Activated CD4-positive, alpha-beta T cell treated with anti-CD3 and anti-CD28 coated beads for 36 hours (primary cell): Measurements from ENCODE around the gene CEP112. TPM values are rescaled to one million over a fixed set of nuclear protein-coding genes. Genes with fewer than 3 reads are reported as not detected.
A peak's percentile ranks its signal among the peaks of the same experiment; 100 is the strongest.

Source experiments
- ATAC-seq: fragments of 200-7000 bp; cut with Tn5 transposase; one replicate; pipeline ENCODE4 v1.10.0; 2021; ENCODE audit warnings: mild to moderate bottlenecking, moderate library complexity
- CTCF ChIA-PET: fragments of 350-600 bp; sonication (Branson Sonifier 250); formaldehyde crosslinking; loops from one replicate; lab custom pipeline; 2021; ENCODE audit warnings: antibody characterized with exemption; lab: Charles Lee
- POLR2A ChIA-PET: fragments of 350-600 bp; sonication (Branson Sonifier 250); formaldehyde crosslinking; loops from one replicate; lab custom pipeline; 2021; ENCODE audit warnings: antibody characterized with exemption, inconsistent platforms; lab: Charles Lee
- DNase-seq: peaks from one replicate; pipeline ENCODE4 v3.0.0-alpha.2; 2020
- H3K27ac Mint-ChIP-seq: one replicate; pipeline ENCODE4 v1.8.0; 2021; ENCODE audit warnings: mixed read lengths
- H3K27me3 Mint-ChIP-seq: one replicate; pipeline ENCODE4 v1.8.0; 2021; ENCODE audit warnings: mixed read lengths
- H3K36me3 Mint-ChIP-seq: one replicate; pipeline ENCODE4 v1.8.0; 2021; ENCODE audit warnings: low read depth, mixed read lengths
- H3K4me1 Mint-ChIP-seq: one replicate; pipeline ENCODE4 v1.8.0; 2021; ENCODE audit warnings: mixed read lengths
- H3K4me3 Mint-ChIP-seq: one replicate; pipeline ENCODE4 v1.8.0; 2021; ENCODE audit warnings: mild to moderate bottlenecking, moderate library complexity, mixed read lengths
- H3K9me3 Mint-ChIP-seq: one replicate; pipeline ENCODE4 v1.8.0; 2021; ENCODE audit warnings: low read depth, mixed read lengths
- intact Hi-C, 2 experiments: fragments of 100-400 bp; cut with DNase I in 1 of 2; cut with micrococcal nuclease in 1 of 2; formaldehyde crosslinking; loops; one replicate each; pipeline versions ENCODE4 v1.14.2 to v1.15.1; 2022 to 2024; cut with DNase I, micrococcal nuclease
- total RNA-seq, 2 experiments: library from RNA; stranded (reverse); gene quantifications; one replicate each; pipeline ENCODE4 v1.2.3, GENCODE V29; 2021

The CEP112 gene
- total RNA-seq, 2 experiments from 2014 or later: 2.2 to 2.8 TPM

DNA sequence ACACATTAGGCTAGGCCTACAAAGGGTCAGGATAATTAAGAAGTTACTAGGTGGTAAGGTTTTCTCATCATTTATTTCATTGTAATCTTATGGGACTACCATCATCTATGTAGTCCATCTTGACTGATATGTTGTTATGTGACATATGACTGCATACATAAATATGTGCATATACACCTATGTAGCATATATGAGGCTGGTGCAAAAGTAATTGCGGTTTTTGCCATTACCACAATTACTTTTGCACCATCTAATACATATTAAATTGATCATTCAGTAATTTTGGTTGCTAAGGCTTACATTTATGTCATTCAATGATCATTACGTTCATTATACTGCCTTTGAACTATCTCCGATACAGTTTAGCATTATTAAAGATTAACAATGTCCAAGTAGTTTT lies 462.7 kb downstream of the CEP112 start:
- Mint-ChIP-seq H3K9me3 (no peaks in the 10 kb centered on the region), H3K27ac (no peak overlapping the region), H3K4me1 (peaks cover 17% of the 10 kb centered on the region), H3K27me3 (no peaks in the 10 kb centered on the region), H3K4me3 (no peak overlapping the region), H3K36me3 (no peaks in the 10 kb centered on the region)
- intact Hi-C loops: no loop called here
- ATAC-seq (no peak), DNase-seq (no peak)
- POLR2A ChIA-PET: no interaction called here
- CTCF ChIA-PET: interaction anchor here (0.7 to 1.3 kb wide), 3 partner anchors 11 to 18 kb away, joined by 3 read pairs; no protein-coding TSS in a partner anchor

DNA sequence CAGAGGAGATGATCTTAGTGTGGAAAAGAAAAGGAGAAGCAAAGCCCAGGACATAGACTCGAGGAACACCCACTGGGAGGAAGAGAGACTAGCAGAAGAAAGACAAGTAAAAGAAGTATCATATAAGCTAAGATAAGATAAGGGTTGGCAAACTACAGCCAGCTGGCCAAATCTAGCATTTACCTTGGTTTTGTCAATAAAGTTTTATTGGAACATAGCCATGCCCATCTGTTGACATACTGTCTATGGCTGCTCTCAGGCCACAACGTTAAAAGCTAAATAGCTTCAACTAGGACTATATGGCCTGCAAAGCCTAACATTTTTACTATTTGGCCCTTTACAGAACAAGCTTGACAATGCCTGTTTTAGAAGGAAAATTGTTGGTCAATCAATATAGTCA lies 464.1 kb downstream of the CEP112 start:
- H3K4me3 Mint-ChIP-seq: no peak overlapping the region

DNA sequence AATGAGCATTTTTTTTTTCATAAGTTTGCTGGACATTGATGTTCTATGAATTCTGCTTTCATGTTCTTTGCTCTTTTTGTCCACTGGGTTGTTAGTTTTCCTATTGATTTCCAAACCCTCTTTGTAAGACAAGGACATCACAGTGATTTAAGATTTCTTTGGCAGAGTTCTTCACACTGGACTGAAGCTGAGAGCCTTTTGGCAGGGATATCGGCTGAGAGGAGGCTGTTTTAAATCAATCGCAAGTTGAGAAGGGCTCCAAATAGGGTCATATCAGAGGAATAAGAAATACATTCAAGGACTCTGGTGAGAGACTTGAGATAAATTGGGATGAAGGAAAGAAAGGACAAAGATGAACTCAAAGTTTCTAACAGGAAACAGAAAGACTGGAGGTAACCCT lies 464.7 kb downstream of the CEP112 start:
- Mint-ChIP-seq H3K27me3 (no peaks in the 10 kb centered on the region), H3K27ac (no peak overlapping the region), H3K9me3 (no peaks in the 10 kb centered on the region), H3K36me3 (no peaks in the 10 kb centered on the region), H3K4me1 (peaks cover 7% of the 10 kb centered on the region), H3K4me3 (no peak overlapping the region)
- CTCF ChIA-PET: no interaction called here
- intact Hi-C loops: no loop called here
- no peak for ATAC-seq
- POLR2A ChIA-PET: no interaction called here
- no peak for DNase-seq

More for the DNA sequence above, 464.1 kb downstream of the CEP112 start:
- DNase-seq (no peak), ATAC-seq (no peak)
- H3K27ac Mint-ChIP-seq: no peak overlapping the region
- POLR2A ChIA-PET: no interaction called here
- CTCF ChIA-PET: interaction anchor here (1.3 kb wide), 1 partner anchor 16 kb away, joined by 3 read pairs; no protein-coding TSS in a partner anchor
- H3K27me3 Mint-ChIP-seq: no peaks in the 10 kb centered on the region
- H3K9me3 Mint-ChIP-seq: no peaks in the 10 kb centered on the region
- H3K36me3 Mint-ChIP-seq: no peaks in the 10 kb centered on the region
- intact Hi-C loops: no loop called here
- peaks cover 13% of the 10 kb centered on the region for H3K4me1 Mint-ChIP-seq

DNA sequence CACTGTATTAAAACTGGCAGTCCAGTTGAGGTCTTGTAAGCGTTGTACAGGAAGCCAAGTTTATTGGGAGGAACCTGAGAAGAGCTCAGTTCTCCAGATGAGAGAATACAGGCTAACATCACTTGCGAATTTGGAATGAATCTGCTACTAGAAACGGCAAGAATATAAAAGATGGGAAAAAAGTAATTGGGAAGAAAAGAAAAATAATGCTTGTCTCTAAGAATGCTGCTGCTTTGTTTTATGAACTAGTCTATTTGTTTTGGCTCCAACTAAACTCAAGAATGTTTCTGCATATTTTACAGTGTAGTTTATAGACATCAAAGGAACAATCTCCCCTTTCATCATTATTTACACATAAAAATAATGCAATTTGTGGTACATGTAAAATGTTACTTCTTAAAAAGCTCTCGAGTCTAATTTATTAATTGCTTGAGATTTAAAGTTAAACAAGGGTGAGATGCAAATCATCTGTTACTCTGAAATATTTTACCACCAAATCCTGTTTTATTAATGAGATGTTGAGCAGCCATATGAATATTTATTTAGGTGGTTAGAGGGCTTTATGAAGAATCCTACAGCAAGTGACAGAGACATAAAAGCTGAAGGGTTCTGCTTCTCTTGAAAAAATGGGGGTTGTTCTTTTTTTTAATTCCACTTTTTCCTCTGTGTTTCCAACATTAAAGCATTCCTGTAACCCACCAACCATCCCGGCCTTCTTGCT lies 468.3 kb downstream of the CEP112 start:
- DNase-seq: no peak

DNA sequence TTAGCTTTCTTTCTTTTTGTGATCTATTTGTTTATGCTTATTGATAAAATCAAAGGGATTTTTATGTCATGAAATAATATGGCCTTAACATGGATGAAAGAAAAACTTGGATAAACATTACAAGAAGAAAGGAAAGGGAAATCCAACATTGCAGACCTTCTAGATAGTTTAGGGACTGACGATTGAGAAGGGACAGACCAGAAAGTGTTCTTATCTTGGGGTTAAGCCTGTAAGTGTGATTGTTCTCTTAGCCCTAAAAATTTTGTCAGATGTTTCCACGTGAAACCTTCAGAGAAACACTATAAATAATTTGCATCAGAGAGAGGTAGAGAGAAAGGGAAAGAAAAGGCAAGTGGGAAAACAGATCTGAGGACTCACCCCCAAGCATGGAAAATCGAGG lies 473.3 kb downstream of the CEP112 start:
- ATAC-seq: no peak
- Mint-ChIP-seq H3K4me3 (no peak overlapping the region), H3K4me1 (no peaks in the 10 kb centered on the region), H3K9me3 (no peaks in the 10 kb centered on the region), H3K36me3 (no peaks in the 10 kb centered on the region), H3K27me3 (no peaks in the 10 kb centered on the region), H3K27ac (no peak overlapping the region)
- no peak for DNase-seq
- POLR2A ChIA-PET: no interaction called here
- intact Hi-C loops: no loop called here
- CTCF ChIA-PET: no interaction called here

More for the DNA sequence above, 468.3 kb downstream of the CEP112 start:
- H3K9me3 Mint-ChIP-seq: no peaks in the 10 kb centered on the region
- H3K27me3 Mint-ChIP-seq: no peaks in the 10 kb centered on the region
- POLR2A ChIA-PET: no interaction called here
- CTCF ChIA-PET: interaction anchor here (1.0 kb wide), 1 partner anchor 9 kb away, joined by 4 read pairs; no protein-coding TSS in a partner anchor
- no peaks in the 10 kb centered on the region for H3K36me3 Mint-ChIP-seq
- no peak overlapping the region for H3K4me3 Mint-ChIP-seq
- no peaks in the 10 kb centered on the region for H3K4me1 Mint-ChIP-seq
- H3K27ac Mint-ChIP-seq: no peak overlapping the region
- no peak for ATAC-seq
- intact Hi-C loops: no loop called here

DNA sequence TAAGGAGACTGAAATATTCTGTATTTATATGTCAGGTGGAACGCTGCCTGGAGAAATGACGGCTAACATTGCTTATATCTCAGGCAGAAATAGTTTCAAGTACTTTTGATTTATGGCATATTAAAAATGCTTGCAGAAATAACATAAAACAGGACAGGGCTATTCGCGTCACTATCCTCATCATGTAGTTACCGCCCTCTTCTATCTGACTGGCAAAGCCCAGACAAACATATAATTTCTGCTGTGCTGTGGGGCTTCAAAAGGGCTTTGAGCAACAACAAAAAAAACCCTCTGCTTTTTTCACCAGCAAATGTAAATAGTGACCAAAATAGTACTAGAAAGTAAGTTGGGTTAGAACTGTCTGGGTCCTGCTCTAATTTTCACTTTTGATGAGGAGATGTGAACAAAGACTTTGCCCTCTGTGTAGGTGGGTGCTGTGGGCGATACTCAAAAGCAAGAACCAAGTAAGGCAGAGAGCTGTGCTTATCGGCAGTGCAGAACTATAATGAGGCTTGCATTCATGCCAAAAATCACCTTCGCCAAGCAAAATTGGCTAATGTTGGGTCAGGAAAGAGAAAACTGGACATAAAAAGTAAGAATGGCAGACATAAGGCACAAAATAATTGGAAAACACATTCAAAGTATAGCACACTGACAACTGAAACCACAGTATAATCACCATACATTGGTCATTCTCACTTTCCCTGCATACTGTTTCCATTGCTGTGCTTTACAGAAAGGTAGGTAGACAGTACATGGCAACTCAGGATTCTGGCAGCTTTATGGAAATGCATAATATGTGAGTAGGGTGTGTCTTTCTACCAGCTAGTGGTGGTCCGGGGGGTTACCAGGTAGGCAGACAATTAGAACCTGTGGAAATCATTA lies 479.3 kb downstream of the CEP112 start:
- no peak for ATAC-seq
- POLR2A ChIA-PET: no interaction called here
- Mint-ChIP-seq H3K9me3 (no peaks in the 10 kb centered on the region), H3K4me1 (peaks cover 12% of the 10 kb centered on the region), H3K36me3 (no peaks in the 10 kb centered on the region), H3K27ac (no peak overlapping the region), H3K4me3 (no peak overlapping the region), H3K27me3 (no peaks in the 10 kb centered on the region)
- CTCF ChIA-PET: interaction anchor here (0.6 to 0.9 kb wide), 2 partner anchors 9 to 408 kb away, joined by 3 to 4 read pairs; no protein-coding TSS in a partner anchor
- DNase-seq: no peak
- intact Hi-C loops: no loop called here

DNA sequence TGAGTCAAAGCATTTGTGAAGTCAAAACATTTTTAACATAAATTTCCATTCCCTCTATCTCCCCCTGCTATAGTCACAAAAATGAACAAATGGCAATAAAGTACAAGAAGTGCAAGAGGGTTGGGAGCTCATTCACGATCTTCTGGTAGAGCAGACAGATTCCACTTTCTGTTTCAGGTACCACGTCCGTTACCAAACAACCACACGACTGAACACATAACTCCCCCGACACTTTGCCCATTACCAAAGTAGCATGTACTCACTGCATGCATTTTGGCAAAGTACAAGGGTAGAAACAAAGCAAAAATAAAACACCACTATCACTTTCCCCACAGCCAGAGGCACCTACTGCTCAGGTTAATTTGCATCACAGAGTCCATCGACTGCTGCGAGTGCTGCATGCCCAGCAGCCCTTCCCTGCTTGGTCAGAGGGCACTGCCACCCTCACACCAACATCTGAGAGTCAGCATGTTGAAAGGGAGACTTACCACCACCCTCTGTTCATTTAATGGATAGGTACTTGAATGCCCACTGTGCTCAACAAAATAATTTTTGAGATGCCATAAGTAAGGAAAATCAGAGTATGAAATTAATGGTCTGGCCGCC lies 480.2 kb downstream of the CEP112 start:
- ATAC-seq (peak; percentile 44), DNase-seq (peak; percentile 10)
- ChIA-PET CTCF (interaction anchor here (1.1 kb wide), 1 partner anchor 17 kb away, joined by 3 read pairs; no protein-coding TSS in a partner anchor), POLR2A (no interaction called here)
- H3K9me3 Mint-ChIP-seq: no peaks in the 10 kb centered on the region
- no peaks in the 10 kb centered on the region for H3K36me3 Mint-ChIP-seq
- H3K4me3 Mint-ChIP-seq: peak overlapping the region; percentile 19
- intact Hi-C loops: no loop called here
- no peaks in the 10 kb centered on the region for H3K27me3 Mint-ChIP-seq
- H3K4me1 Mint-ChIP-seq: peaks cover 12% of the 10 kb centered on the region
- H3K27ac Mint-ChIP-seq: no peak overlapping the region

DNA sequence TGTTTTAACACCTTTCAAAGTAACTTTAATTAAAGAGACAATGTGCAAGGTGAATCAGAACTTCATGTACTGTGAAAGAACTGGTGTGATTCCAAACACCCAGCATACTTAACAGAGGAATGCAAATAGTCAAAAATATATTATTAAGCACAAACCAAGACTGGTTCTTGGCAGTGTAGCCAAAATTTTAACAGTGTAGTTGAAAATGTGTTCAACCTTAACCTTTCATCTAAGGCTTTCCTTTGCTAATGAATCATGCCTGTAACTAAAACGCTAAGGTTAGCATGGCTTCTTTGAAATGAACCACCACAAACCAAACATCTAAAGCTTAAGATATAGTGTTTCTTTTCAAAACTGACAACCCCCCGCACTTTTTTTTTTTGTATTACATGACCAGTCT lies 484.2 kb downstream of the CEP112 start:
- Mint-ChIP-seq H3K36me3 (no peaks in the 10 kb centered on the region), H3K9me3 (no peaks in the 10 kb centered on the region), H3K27ac (no peak overlapping the region), H3K4me3 (no peak overlapping the region), H3K27me3 (no peaks in the 10 kb centered on the region), H3K4me1 (peaks cover 9% of the 10 kb centered on the region)
- POLR2A ChIA-PET: no interaction called here
- CTCF ChIA-PET: no interaction called here
- no peak for ATAC-seq
- no peak for DNase-seq
- intact Hi-C loops: no loop called here

DNA sequence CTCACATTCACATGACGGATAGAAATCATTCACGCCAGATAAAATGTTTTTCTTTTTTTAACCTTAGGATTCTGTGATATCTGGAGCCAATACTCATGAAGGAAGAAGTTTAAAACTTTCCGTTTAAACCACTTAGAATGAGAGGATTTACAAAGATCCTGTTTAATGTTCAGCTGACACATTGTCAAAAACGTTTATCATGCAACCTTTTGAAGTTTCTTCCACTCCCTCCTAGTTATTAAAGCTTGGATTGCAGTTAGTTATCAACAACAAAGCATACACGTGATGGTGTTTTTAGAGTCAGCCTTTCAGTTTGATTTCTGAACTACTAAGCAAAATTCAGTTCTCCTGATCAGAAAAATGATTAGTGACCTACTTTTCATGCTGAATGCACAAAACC lies 487.2 kb downstream of the CEP112 start:
- no peak for ATAC-seq
- Mint-ChIP-seq H3K4me1 (no peaks in the 10 kb centered on the region), H3K9me3 (no peaks in the 10 kb centered on the region), H3K27me3 (no peaks in the 10 kb centered on the region), H3K36me3 (no peaks in the 10 kb centered on the region), H3K4me3 (no peak overlapping the region), H3K27ac (no peak overlapping the region)
- ChIA-PET POLR2A (no interaction called here), CTCF (no interaction called here)
- no peak for DNase-seq
- intact Hi-C loops: no loop called here

DNA sequence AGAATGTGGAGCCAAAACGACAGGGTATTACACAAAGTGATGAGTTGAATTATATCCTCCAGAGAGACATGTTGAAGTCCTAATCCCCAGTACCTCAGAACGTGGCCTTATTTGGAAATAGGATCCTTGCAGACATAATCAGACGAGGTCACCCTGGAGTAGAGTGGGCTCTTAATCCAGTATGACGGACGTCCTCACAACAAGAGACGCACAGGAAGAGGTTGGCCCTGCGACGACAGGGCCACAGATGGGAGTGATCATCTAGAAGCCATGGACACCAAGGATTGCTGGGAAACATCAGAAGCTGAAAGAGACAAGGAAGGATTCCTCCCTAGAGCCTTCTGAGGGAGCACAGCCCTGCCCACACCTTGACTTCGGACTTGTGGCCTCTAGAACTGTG lies 488.0 kb downstream of the CEP112 start:
- POLR2A ChIA-PET: interaction anchor here (0.6 kb wide), 1 partner anchor 68 kb away, joined by 3 read pairs; no protein-coding TSS in a partner anchor
- H3K4me1 Mint-ChIP-seq: no peaks in the 10 kb centered on the region
- H3K27ac Mint-ChIP-seq: no peak overlapping the region
- CTCF ChIA-PET: interaction anchor here (1.2 kb wide), 1 partner anchor 10 kb away, joined by 4 read pairs; no protein-coding TSS in a partner anchor
- ATAC-seq: no peak
- DNase-seq: no peak
- intact Hi-C loops: no loop called here
- H3K9me3 Mint-ChIP-seq: no peaks in the 10 kb centered on the region
- no peaks in the 10 kb centered on the region for H3K36me3 Mint-ChIP-seq
- no peaks in the 10 kb centered on the region for H3K27me3 Mint-ChIP-seq
- H3K4me3 Mint-ChIP-seq: no peak overlapping the region

DNA sequence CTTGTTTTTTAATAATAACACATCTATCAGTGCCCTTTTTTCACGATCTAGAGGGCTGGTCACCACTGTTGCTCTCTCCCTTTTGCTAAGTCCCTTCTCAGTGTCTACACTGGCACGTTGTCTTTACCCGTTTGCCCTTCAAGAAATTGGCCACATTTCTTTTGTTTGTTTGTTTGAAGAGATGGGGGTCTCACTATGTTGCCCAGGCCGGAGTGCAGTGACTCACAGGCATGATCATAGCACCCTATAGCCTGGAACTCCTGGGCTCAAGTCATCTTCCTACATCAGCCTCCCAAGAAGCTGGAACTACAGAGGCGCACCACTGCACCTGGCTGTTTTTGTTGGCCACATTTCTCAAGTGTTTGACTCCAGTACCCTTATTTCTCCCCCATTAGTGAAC lies 492.5 kb downstream of the CEP112 start:
- ATAC-seq (no peak), DNase-seq (no peak)
- intact Hi-C loops: no loop called here
- H3K4me3 Mint-ChIP-seq: no peak overlapping the region
- no peaks in the 10 kb centered on the region for H3K9me3 Mint-ChIP-seq
- no peak overlapping the region for H3K27ac Mint-ChIP-seq
- ChIA-PET CTCF (interaction anchor here (0.6 kb wide), 1 partner anchor 531 kb away, joined by 3 read pairs; no protein-coding TSS in a partner anchor), POLR2A (no interaction called here)
- no peaks in the 10 kb centered on the region for H3K4me1 Mint-ChIP-seq
- H3K36me3 Mint-ChIP-seq: no peaks in the 10 kb centered on the region
- no peaks in the 10 kb centered on the region for H3K27me3 Mint-ChIP-seq
